Smooth muscle cell (in vitro differentiated cells): Measurements from ENCODE around the gene CALY. TPM values are rescaled to one million over a fixed set of nuclear protein-coding genes. Genes with fewer than 3 reads are reported as not detected.

Source experiments
- DNase-seq: peaks from one replicate; lab custom pipeline; 2025; ENCODE audit not compliant: unreplicated experiment; lab: John Stamatoyannopoulos, UW
- H2AFZ ChIP-seq: fragments of 200-600 bp; sonication (generic); 2 replicates; pipeline ENCODE4 v1.6.0; 2016; ENCODE audit warnings: antibody characterized with exemption, low read depth, mild to moderate bottlenecking
- H3F3A ChIP-seq: fragments of 200-600 bp; sonication (generic); 2 replicates; pipeline ENCODE4 v1.6.0; 2017; ENCODE audit warnings: antibody characterized with exemption, low read depth
- H3K27ac ChIP-seq: fragments of 200-600 bp; sonication (generic); 2 replicates; pipeline ENCODE4 v1.5.1; 2016; ENCODE audit warnings: low read depth, mild to moderate bottlenecking
- H3K27me3 ChIP-seq: fragments of 200-600 bp; sonication (generic); 2 replicates; pipeline ENCODE4 v1.6.1; 2016; ENCODE audit warnings: low read depth, mild to moderate bottlenecking
- H3K36me3 ChIP-seq: fragments of 200-600 bp; sonication (generic); 2 replicates; pipeline ENCODE4 v1.5.1; 2016; ENCODE audit warnings: low read depth
- H3K4me1 ChIP-seq: fragments of 200-600 bp; sonication (generic); 2 replicates; pipeline ENCODE4 v1.5.1; 2016; ENCODE audit warnings: low read depth
- H3K4me2 ChIP-seq: fragments of 200-600 bp; sonication (generic); 2 replicates; pipeline ENCODE4 v1.6.0; 2016; ENCODE audit warnings: mild to moderate bottlenecking
- H3K4me3 ChIP-seq: fragments of 200-600 bp; sonication (generic); 2 replicates; pipeline ENCODE4 v1.5.1; 2016; ENCODE audit warnings: mild to moderate bottlenecking
- H3K79me2 ChIP-seq: fragments of 200-600 bp; sonication (generic); 2 replicates; pipeline ENCODE4 v1.6.0; 2016; ENCODE audit warnings: low read depth, mild to moderate bottlenecking
- H3K9ac ChIP-seq: fragments of 200-600 bp; sonication (generic); 2 replicates; pipeline ENCODE4 v1.6.0; 2016; ENCODE audit warnings: low read depth
- H3K9me3 ChIP-seq: fragments of 200-600 bp; sonication (generic); replicated peaks from 2 replicates; pipeline ENCODE4 v1.5.1; 2016; ENCODE audit warnings: low read depth
- H4K20me1 ChIP-seq: fragments of 200-600 bp; sonication (generic); 2 replicates; pipeline ENCODE4 v1.6.0; 2016; ENCODE audit warnings: low read depth
- CTCF ChIP-seq: fragments of 200-600 bp; sonication (generic); IDR thresholded peaks from 2 replicates; pipeline ENCODE4 v1.5.1; 2017; ENCODE audit warnings: borderline replicate concordance, mild to moderate bottlenecking, antibody characterized with exemption; ENCODE audit not compliant: insufficient read depth, poor library complexity, severe bottlenecking
- WGBS: methylation state at CpG from one replicate; pipeline ENCODE4 v1.1.7; 2016; ENCODE audit warnings: low lambda C conversion rate; 5-methylcytosine and 5-hydroxymethylcytosine counted together
- polyA plus RNA-seq: library from polyadenylated mRNA; unstranded; fragments of >200 nt; fragmentation: Nextera tagmentation; extraction: Ambion mirVana; gene quantifications from 2 replicates; pipeline ENCODE4 v1.2.1, GENCODE V29; 2016
- total RNA-seq: library from RNA; depleted of rRNA; stranded (reverse); fragments of >200 nt; gene quantifications from 2 replicates; pipeline ENCODE4 v1.2.3, GENCODE V29; 2014

Gene CALY
- total and polyA plus RNA-seq, 2 experiments from 2014 or later: 2.4 to 10.1 TPM

GRCh38 chr10:133338080-133339071 lies 1.7 kb upstream of the CALY start:
- H3K9ac ChIP-seq: no peak overlapping the region
- no peaks in the 10 kb centered on the region for H3K36me3 ChIP-seq
- H3K4me2 ChIP-seq: no peak overlapping the region
- no peak overlapping the region for H3K4me3 ChIP-seq
- no peaks in the 10 kb centered on the region for H3F3A ChIP-seq
- H3K4me1 ChIP-seq: no peaks in the 10 kb centered on the region
- H3K9me3 ChIP-seq: no peaks in the 10 kb centered on the region
- H4K20me1 ChIP-seq: no peaks in the 10 kb centered on the region
- H3K79me2 ChIP-seq: no peaks in the 10 kb centered on the region
- H2AFZ ChIP-seq: no peak overlapping the region
- DNase-seq: no peak
- no peak overlapping the region for H3K27ac ChIP-seq
- H3K27me3 ChIP-seq: peaks cover 33% of the 10 kb centered on the region
- 93% methylated on average over 10 of the region's 10 CpGs for WGBS
- no peak for TF ChIP-seq CTCF

GRCh38 chr10:133337370-133337725 lies 652 bp upstream of the CALY start:
- 92% methylated on average over 3 of the region's 3 CpGs for WGBS
- Histone ChIP-seq H3K36me3 (no peaks in the 10 kb centered on the region), H3K9me3 (no peaks in the 10 kb centered on the region), H3K9ac (no peak overlapping the region), H3K27ac (no peak overlapping the region), H3K4me2 (no peak overlapping the region), H3K27me3 (peaks cover 43% of the 10 kb centered on the region), H3K4me1 (no peaks in the 10 kb centered on the region), H3F3A (no peaks in the 10 kb centered on the region), H2AFZ (no peak overlapping the region), H3K4me3 (no peak overlapping the region), H4K20me1 (no peaks in the 10 kb centered on the region), H3K79me2 (no peaks in the 10 kb centered on the region)
- TF ChIP-seq CTCF: no peak
- no peak for DNase-seq

GRCh38 chr10:133336118-133336576 lies 549 bp downstream of the CALY start:
- H3K4me1 ChIP-seq: no peaks in the 10 kb centered on the region
- H3K79me2 ChIP-seq: no peaks in the 10 kb centered on the region
- H3K9ac ChIP-seq: no peak overlapping the region
- DNase-seq: no peak
- no peaks in the 10 kb centered on the region for H3K36me3 ChIP-seq
- no peaks in the 10 kb centered on the region for H3K9me3 ChIP-seq
- TF ChIP-seq CTCF: no peak
- no peak overlapping the region for H2AFZ ChIP-seq
- peaks cover 55% of the 10 kb centered on the region for H3K27me3 ChIP-seq
- H3K27ac ChIP-seq: no peak overlapping the region
- H3K4me3 ChIP-seq: no peak overlapping the region
- WGBS: 20% methylated on average over 24 of the region's 41 CpGs
- H3K4me2 ChIP-seq: peak overlapping the region; percentile 85
- H3F3A ChIP-seq: no peaks in the 10 kb centered on the region
- H4K20me1 ChIP-seq: no peaks in the 10 kb centered on the region
